ENCODE measurements around the gene GNPTG. TPM values are rescaled to one million over a fixed set of nuclear protein-coding genes. Genes with fewer than 3 reads are reported as not detected.
A peak's percentile ranks its signal among the peaks of the same experiment; 100 is the strongest.

Gene GNPTG
- total and polyA plus RNA-seq, 2 of the 13 experiments (the other 11 are each of a cell fraction or from before 2014, with no cell fraction given): 22.7 to 71.1 TPM

- TF ChIP-seq ARID4A (CRISPR knock-in tag; IDR thresholded peaks at IDR 0.05; ENCODE audit: borderline replicate concordance) (peak; percentile 76; the same call in 1 of the 2 replicates), ZNF552 (CRISPR knock-in tag; IDR thresholded peaks at IDR 0.05; ENCODE audit: borderline replicate concordance) (0 out of 2 replicates have a peak, but pooled peaks have one; percentile 44), NR2F6 (IDR thresholded peaks at IDR 0.05) (no peak), NR2F6 (CRISPR knock-in tag; IDR thresholded peaks at IDR 0.05) (no peak), NR1H2 (CRISPR knock-in tag; IDR thresholded peaks at IDR 0.05; ENCODE audit: borderline replicate concordance, low read depth) (peak; percentile 71; the same call in 1 of the 2 replicates), KDM5B (CRISPR knock-in tag; IDR thresholded peaks at IDR 0.05; ENCODE audit: borderline replicate concordance) (peak; percentile 95), CENPT (CRISPR knock-in tag; IDR thresholded peaks at IDR 0.05; ENCODE audit: low read depth) (no peak), HNRNPLL (IDR thresholded peaks at IDR 0.05; ENCODE audit: low read depth, low read length, poor library complexity, severe bottlenecking) (peak; percentile 37), ZNF530 (CRISPR knock-in tag; IDR thresholded peaks at IDR 0.05; ENCODE audit: low read depth) (peak; percentile 80; the same call in 1 of the 2 replicates), TBP (CRISPR knock-in tag; IDR thresholded peaks at IDR 0.05) (no peak), RFXANK (CRISPR knock-in tag; IDR thresholded peaks at IDR 0.05) (no peak), GABPA (IDR thresholded peaks at IDR 0.05; ENCODE audit: low read depth, low read length) (no peak; the same call in 1 of the 2 replicates), GABPA (CRISPR knock-in tag; IDR thresholded peaks at IDR 0.05; ENCODE audit: low read depth) (peak; percentile 43; the same call in 1 of the 2 replicates), SMC3 (IDR thresholded peaks at IDR 0.05; ENCODE audit: low read length) (no peak), SALL2 (CRISPR knock-in tag; IDR thresholded peaks at IDR 0.05) (peak; percentile 64; the same call in 1 of the 2 replicates), TEF (CRISPR knock-in tag; IDR thresholded peaks at IDR 0.05) (peak; percentile 70; the same call in 1 of the 2 replicates), POLR2AphosphoS2 (IDR thresholded peaks at IDR 0.05; ENCODE audit: low read depth, low read length) (no peak), ZNF816 (CRISPR knock-in tag; IDR thresholded peaks at IDR 0.05; ENCODE audit: borderline replicate concordance) (0 out of 2 replicates have a peak, but pooled peaks have one; percentile 61), CREM (IDR thresholded peaks at IDR 0.05) (peak; percentile 93), CREM (CRISPR knock-in tag; IDR thresholded peaks at IDR 0.05) (peak; percentile 68), ZNF446 (CRISPR knock-in tag; IDR thresholded peaks at IDR 0.05) (peak; percentile 86; the same call in 1 of the 2 replicates), KDM1A (CRISPR knock-in tag; IDR thresholded peaks at IDR 0.05) (no peak)
- TF ChIP-seq, protein P1, sequence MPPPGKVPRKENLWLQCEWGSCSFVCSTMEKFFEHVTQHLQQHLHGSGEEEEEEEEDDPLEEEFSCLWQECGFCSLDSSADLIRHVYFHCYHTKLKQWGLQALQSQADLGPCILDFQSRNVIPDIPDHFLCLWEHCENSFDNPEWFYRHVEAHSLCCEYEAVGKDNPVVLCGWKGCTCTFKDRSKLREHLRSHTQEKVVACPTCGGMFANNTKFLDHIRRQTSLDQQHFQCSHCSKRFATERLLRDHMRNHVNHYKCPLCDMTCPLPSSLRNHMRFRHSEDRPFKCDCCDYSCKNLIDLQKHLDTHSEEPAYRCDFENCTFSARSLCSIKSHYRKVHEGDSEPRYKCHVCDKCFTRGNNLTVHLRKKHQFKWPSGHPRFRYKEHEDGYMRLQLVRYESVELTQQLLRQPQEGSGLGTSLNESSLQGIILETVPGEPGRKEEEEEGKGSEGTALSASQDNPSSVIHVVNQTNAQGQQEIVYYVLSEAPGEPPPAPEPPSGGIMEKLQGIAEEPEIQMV (CRISPR knock-in tag; IDR thresholded peaks at IDR 0.05; ENCODE audit: low read depth): peak; percentile 73
Measured at GRCh38 chr16:1308977-1309885, 42.5 kb upstream of the GNPTG start, which contains the start of gene UBE2I (continued).
